HepG2 (cell line): ENCODE results near the gene FANCE. TPM values are rescaled to one million over a fixed set of nuclear protein-coding genes. Genes with fewer than 3 reads are reported as not detected.

ENCODE experiments used
- AGO1 ChIP-seq: fragments of 200-400 bp; formaldehyde crosslinking; IDR thresholded peaks from 2 replicates; pipeline ENCODE4 v1.6.1; 2017; ENCODE audit warnings: mild to moderate bottlenecking, low read depth, low read length, moderate library complexity; ENCODE audit not compliant: poor library complexity, severe bottlenecking
- BRD4 ChIP-seq: sonication (generic); formaldehyde crosslinking; IDR thresholded peaks from 2 replicates; pipeline ENCODE4 v1.4.0; 2020; ENCODE audit warnings: missing genetic modification reagents
- CAMTA2 ChIP-seq: sonication (generic); formaldehyde crosslinking; IDR thresholded peaks from 2 replicates; pipeline ENCODE4 v1.4.0; 2020; ENCODE audit warnings: mild to moderate bottlenecking, missing genetic modification reagents, borderline replicate concordance
- ELF1 ChIP-seq: sonication (generic); formaldehyde crosslinking; IDR thresholded peaks from 2 replicates; pipeline ENCODE4 v1.4.0; 2020; ENCODE audit warnings: missing genetic modification reagents
- HOXA7 ChIP-seq: sonication (generic); formaldehyde crosslinking; IDR thresholded peaks from 2 replicates; pipeline ENCODE4 v1.8.1; 2022; ENCODE audit warnings: mild to moderate bottlenecking, missing genetic modification reagents, moderate library complexity
- IKZF4 ChIP-seq: sonication (generic); formaldehyde crosslinking; IDR thresholded peaks from 2 replicates; pipeline ENCODE4 v1.5.1; 2020; ENCODE audit warnings: borderline replicate concordance, mild to moderate bottlenecking, low read depth, missing genetic modification reagents; ENCODE audit errors: not compliant biosample characterization
- KLF11 ChIP-seq: IDR thresholded peaks from 2 replicates; pipeline ENCODE4 v1.6.1; 2016; ENCODE audit warnings: missing compliant biosample characterization
- LCORL ChIP-seq, 2 experiments: fragments of 450-650 bp in 1 of 2; sonication (generic) in 1 of 2; formaldehyde crosslinking in 1 of 2; IDR thresholded peaks; 2 replicates each; pipeline versions ENCODE4 v1.5.0 to v1.6.1; 2017 to 2020; ENCODE audit warnings: antibody characterized with exemption in 1 of 2, missing genetic modification reagents in 1 of 2
- MIER3 ChIP-seq: IDR thresholded peaks from 2 replicates; pipeline ENCODE4 v1.6.1; 2016; ENCODE audit warnings: missing compliant biosample characterization, borderline replicate concordance
- MZF1 ChIP-seq: sonication (generic); formaldehyde crosslinking; IDR thresholded peaks from 2 replicates; pipeline ENCODE4 v1.8.1; 2023; ENCODE audit warnings: mild to moderate bottlenecking, missing genetic modification reagents, borderline replicate concordance
- NBN ChIP-seq: fragments of 450-650 bp; conservative IDR thresholded peaks from 2 replicates; pipeline ENCODE4 v1.6.1; 2017
- NONO ChIP-seq, 2 experiments: fragments of 450-650 bp in 1 of 2; sonication (generic) in 1 of 2; formaldehyde crosslinking in 1 of 2; IDR thresholded peaks in 1 of 2; conservative IDR thresholded peaks in 1 of 2; 2 replicates each; pipeline versions ENCODE4 v1.6.1 to v1.8.0; 2017 to 2022; ENCODE audit warnings: mild to moderate bottlenecking in 1 of 2, missing genetic modification reagents in 1 of 2, moderate library complexity in 1 of 2
- PTBP1 ChIP-seq: fragments of 200-400 bp; formaldehyde crosslinking; IDR thresholded peaks from 2 replicates; pipeline ENCODE4 v1.6.1; 2018; ENCODE audit warnings: low read length, low read depth; ENCODE audit not compliant: poor library complexity, severe bottlenecking
- RFX1 ChIP-seq: fragments of 450-650 bp; IDR thresholded peaks from 2 replicates; pipeline ENCODE4 v1.6.1; 2017
- SMARCE1 ChIP-seq: fragments of 450-650 bp; IDR thresholded peaks from 2 replicates; pipeline ENCODE4 v1.6.1; 2017; ENCODE audit warnings: borderline replicate concordance
- TOE1 ChIP-seq: sonication (generic); formaldehyde crosslinking; IDR thresholded peaks from 2 replicates; pipeline ENCODE4 v1.4.0; 2020; ENCODE audit warnings: mild to moderate bottlenecking, missing genetic modification reagents
- ZIK1 ChIP-seq: sonication (generic); formaldehyde crosslinking; IDR thresholded peaks from 2 replicates; pipeline ENCODE4 v1.5.0; 2020; ENCODE audit warnings: mild to moderate bottlenecking, low read depth, missing genetic modification reagents, borderline replicate concordance
- ZNF264 ChIP-seq: sonication (generic); formaldehyde crosslinking; IDR thresholded peaks from 2 replicates; pipeline ENCODE4 v1.4.0; 2020; ENCODE audit warnings: missing genetic modification reagents
- ZNF558 ChIP-seq: sonication (generic); formaldehyde crosslinking; IDR thresholded peaks from 2 replicates; pipeline ENCODE4 v1.9.0; 2022; ENCODE audit warnings: mild to moderate bottlenecking, missing genetic modification reagents, borderline replicate concordance
- ZNF883 ChIP-seq: sonication (generic); formaldehyde crosslinking; IDR thresholded peaks from 2 replicates; pipeline ENCODE4 v1.5.1; 2020; ENCODE audit warnings: mild to moderate bottlenecking, missing genetic modification reagents; ENCODE audit errors: not compliant biosample characterization
- polyA plus RNA-seq, 8 experiments: library from polyadenylated mRNA; depleted of rRNA in 3 of 8; stranded (reverse) in 7 of 8; unstranded in 1 of 8; fragments of >200 nt; fragmentation: Illumina TruSeq in 4 of 8; extraction: Trizol in 4 of 8; gene quantifications; 2 replicates each; pipeline versions ENCODE4 v1.2.1 to v1.2.3, GENCODE V29; 2011 to 2016; ENCODE audit warnings: low read depth in 4 of 8, missing spikeins in 1 of 8, mixed read lengths in 1 of 8; ENCODE audit not compliant: insufficient read depth in 1 of 8
- total RNA-seq, 5 experiments: library from RNA; depleted of rRNA; stranded (reverse); fragments of >200 nt; fragmentation: Illumina TruSeq; extraction: Trizol; gene quantifications; 2 replicates each; pipeline ENCODE4 v1.2.3, GENCODE V29; 2016; ENCODE audit warnings: low read depth in 1 of 5
- TF ChIP-seq, protein P1 (sequence below): IDR thresholded peaks from 2 replicates; pipeline ENCODE4 v1.6.1; 2018; ENCODE audit warnings: missing genetic modification reagents, mild to moderate bottlenecking, missing compliant biosample characterization
- TF ChIP-seq, protein P2 (sequence below): sonication (generic); formaldehyde crosslinking; IDR thresholded peaks from 2 replicates; pipeline ENCODE4 v1.4.0; 2020; ENCODE audit warnings: mild to moderate bottlenecking, low read depth, missing genetic modification reagents
- TF ChIP-seq, protein P3 (sequence below): sonication (generic); formaldehyde crosslinking; IDR thresholded peaks from 2 replicates; pipeline ENCODE4 v1.8.1; 2022; ENCODE audit warnings: low read depth, mild to moderate bottlenecking, missing genetic modification reagents

FANCE gene
- total and polyA plus RNA-seq, 2 of the 13 experiments (the other 11 are each of a cell fraction or from before 2014, with no cell fraction given): 7.1 to 11.2 TPM

DNA sequence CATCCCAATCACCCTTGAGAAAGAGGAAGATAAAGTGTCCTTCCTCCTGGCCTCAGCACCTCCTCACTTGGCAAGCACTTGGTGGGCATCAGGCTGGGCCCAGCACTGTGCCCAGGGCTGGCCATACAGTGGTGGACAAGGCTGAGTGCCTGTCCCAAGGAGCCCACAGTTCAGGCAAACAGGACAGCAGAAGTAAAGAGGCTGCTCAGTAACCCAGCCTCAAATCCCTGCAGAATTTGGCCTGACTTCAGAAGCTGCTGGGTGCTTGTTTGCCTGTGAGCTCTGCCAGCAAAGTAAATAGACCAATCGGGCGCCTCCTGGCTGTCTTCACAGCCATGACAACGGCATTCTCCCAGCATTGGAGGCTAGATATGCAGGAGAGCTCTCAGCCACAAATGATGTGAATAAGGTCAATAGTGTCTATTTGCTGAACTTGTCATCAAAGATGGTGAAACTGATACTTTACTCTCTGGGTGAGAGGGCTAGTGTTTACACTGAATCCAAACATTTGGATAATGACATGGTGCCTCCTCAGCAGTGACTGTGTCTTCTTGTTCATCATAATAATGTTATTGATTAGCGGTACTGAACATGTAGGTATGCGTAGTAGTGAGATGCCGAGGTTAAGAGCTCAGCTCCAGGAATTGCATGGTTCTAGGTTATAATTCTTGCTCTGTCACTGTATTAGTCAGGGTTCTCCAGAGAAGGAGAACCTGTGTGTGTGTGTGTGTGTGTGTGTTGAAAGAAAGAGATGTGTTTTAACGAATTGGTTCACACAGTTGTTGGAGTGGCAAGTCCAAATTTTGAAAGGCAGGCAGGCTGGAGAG is 36.9 kb upstream of the FANCE start (continued):
- no peak for TF ChIP-seq NONO (IDR thresholded peaks at IDR 0.05)
- TF ChIP-seq NONO (CRISPR knock-in tag; conservative IDR thresholded peaks at IDR 0.05): peak; percentile 97
- peak; percentile 97; the same call in 1 of the 2 replicates for TF ChIP-seq TOE1 (CRISPR knock-in tag)
- TF ChIP-seq, protein P1, sequence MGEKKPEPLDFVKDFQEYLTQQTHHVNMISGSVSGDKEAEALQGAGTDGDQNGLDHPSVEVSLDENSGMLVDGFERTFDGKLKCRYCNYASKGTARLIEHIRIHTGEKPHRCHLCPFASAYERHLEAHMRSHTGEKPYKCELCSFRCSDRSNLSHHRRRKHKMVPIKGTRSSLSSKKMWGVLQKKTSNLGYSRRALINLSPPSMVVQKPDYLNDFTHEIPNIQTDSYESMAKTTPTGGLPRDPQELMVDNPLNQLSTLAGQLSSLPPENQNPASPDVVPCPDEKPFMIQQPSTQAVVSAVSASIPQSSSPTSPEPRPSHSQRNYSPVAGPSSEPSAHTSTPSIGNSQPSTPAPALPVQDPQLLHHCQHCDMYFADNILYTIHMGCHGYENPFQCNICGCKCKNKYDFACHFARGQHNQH (CRISPR knock-in tag): peak; percentile 98
- no peak; the same call in 1 of the 2 replicates for TF ChIP-seq ZNF558 (CRISPR knock-in tag)
- no peak for TF ChIP-seq NBN
- no peak for TF ChIP-seq BRD4 (CRISPR knock-in tag)
- TF ChIP-seq SMARCE1: no peak
- TF ChIP-seq MZF1: no peak; the same call in 1 of the 2 replicates
- TF ChIP-seq PTBP1: no peak
- TF ChIP-seq LCORL (IDR thresholded peaks at IDR 0.05): peak; percentile 81
- peak; percentile 98 for TF ChIP-seq LCORL (CRISPR knock-in tag; IDR thresholded peaks at IDR 0.05)
- TF ChIP-seq ZIK1 (CRISPR knock-in tag): no peak
- TF ChIP-seq ZNF264 (CRISPR knock-in tag): peak; percentile 38; the same call in 1 of the 2 replicates
- TF ChIP-seq IKZF4 (CRISPR knock-in tag): peak; percentile 56
- TF ChIP-seq RFX1: peak; percentile 73
- peak; percentile 97; the same call in 1 of the 2 replicates for TF ChIP-seq KLF11 (CRISPR knock-in tag)
- TF ChIP-seq, protein P2, sequence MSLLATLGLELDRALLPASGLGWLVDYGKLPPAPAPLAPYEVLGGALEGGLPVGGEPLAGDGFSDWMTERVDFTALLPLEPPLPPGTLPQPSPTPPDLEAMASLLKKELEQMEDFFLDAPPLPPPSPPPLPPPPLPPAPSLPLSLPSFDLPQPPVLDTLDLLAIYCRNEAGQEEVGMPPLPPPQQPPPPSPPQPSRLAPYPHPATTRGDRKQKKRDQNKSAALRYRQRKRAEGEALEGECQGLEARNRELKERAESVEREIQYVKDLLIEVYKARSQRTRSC (CRISPR knock-in tag): no peak
- TF ChIP-seq MIER3 (CRISPR knock-in tag): peak; percentile 99
- TF ChIP-seq ZNF883 (CRISPR knock-in tag): peak; percentile 55
- TF ChIP-seq, protein P3, sequence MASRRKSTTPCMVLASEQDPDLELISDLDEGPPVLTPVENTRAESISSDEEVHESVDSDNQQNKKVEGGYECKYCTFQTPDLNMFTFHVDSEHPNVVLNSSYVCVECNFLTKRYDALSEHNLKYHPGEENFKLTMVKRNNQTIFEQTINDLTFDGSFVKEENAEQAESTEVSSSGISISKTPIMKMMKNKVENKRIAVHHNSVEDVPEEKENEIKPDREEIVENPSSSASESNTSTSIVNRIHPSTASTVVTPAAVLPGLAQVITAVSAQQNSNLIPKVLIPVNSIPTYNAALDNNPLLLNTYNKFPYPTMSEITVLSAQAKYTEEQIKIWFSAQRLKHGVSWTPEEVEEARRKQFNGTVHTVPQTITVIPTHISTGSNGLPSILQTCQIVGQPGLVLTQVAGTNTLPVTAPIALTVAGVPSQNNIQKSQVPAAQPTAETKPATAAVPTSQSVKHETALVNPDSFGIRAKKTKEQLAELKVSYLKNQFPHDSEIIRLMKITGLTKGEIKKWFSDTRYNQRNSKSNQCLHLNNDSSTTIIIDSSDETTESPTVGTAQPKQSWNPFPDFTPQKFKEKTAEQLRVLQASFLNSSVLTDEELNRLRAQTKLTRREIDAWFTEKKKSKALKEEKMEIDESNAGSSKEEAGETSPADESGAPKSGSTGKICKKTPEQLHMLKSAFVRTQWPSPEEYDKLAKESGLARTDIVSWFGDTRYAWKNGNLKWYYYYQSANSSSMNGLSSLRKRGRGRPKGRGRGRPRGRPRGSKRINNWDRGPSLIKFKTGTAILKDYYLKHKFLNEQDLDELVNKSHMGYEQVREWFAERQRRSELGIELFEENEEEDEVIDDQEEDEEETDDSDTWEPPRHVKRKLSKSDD (CRISPR knock-in tag): peak; percentile 94
- no peak for TF ChIP-seq AGO1
- 0 out of 2 replicates have a peak, but pooled peaks have one; percentile 33 for TF ChIP-seq ELF1 (CRISPR knock-in tag)
- no peak for TF ChIP-seq HOXA7 (CRISPR knock-in tag)
- TF ChIP-seq CAMTA2 (CRISPR knock-in tag): 0 out of 2 replicates have a peak, but pooled peaks have one; percentile 57
